GM15510 (cell line): ENCODE results near the gene CDH24.

Source experiments
- POLR2A ChIP-seq: IDR thresholded peaks from 3 replicates; pipeline ENCODE4 v1.6.1; 2011; ENCODE audit warnings: borderline replicate concordance; ENCODE audit not compliant: insufficient read length; ENCODE audit errors: extremely low read depth

Gene CDH24

DNA sequence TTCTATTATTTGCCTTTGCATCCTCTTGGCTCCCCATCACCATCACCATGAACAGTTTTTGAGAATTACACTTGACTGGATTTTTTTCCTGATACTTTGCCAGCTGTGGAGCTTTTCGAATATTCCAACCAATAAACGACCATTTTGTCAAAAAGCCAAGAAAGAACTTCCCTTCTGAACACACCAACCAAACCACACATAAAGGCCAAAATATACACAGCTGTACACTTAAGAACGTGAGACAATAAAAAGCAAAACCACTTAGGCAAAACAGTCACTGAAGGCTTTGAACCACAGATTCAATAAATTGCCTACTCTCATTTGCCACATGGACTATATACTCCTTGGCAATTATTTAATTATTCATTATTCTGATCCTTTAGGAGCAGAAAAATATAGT is 48.5 kb downstream of the CDH24 start:
- no peak for TF ChIP-seq POLR2A

DNA sequence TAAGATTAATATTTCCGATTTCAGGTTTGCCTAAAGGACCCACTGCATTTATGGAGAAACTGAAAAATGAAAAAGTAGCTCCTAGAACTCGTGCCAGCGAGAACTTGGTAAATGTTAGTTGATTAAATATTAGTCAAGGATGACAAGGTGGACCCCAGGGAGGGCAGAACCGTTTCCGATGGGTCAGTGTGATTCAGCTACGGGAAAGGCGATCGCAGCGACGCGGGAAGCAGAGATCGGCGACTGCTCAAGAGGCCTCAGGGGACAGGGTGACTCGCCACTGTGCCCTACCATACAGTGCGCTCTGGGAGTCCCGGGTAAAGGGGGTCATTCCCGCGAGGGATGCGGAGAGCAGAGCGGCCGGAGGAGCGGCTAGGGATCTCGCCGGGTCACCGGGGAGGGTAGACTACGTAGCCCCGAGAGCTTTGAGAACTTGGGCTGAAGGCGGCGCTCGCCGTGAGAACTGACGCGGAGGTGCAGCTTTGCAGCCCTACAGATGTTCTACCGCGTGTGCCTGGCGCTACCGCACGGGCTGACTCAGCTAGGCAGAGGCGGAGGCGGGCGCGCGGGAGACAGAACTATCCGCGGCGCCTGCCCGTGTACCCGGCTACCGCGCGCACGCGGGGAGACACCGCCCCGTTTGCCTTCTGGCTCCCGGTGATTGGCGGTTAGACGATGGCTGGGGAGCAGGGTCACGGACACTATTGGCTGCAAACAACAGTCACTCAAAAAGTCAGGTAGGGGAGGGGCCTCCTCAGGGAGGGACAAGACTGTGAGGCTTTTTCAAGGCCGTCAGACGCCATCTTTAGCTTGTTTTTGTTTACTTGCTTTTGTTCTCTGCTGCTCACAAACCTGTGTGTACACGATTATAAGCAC is 50.5 kb downstream of the CDH24 start:
- peak; percentile 96 for TF ChIP-seq POLR2A

- no peak for TF ChIP-seq POLR2A
Measured at GRCh38 chr14:23006188-23006534, 51.2 kb downstream of the CDH24 start.

DNA sequence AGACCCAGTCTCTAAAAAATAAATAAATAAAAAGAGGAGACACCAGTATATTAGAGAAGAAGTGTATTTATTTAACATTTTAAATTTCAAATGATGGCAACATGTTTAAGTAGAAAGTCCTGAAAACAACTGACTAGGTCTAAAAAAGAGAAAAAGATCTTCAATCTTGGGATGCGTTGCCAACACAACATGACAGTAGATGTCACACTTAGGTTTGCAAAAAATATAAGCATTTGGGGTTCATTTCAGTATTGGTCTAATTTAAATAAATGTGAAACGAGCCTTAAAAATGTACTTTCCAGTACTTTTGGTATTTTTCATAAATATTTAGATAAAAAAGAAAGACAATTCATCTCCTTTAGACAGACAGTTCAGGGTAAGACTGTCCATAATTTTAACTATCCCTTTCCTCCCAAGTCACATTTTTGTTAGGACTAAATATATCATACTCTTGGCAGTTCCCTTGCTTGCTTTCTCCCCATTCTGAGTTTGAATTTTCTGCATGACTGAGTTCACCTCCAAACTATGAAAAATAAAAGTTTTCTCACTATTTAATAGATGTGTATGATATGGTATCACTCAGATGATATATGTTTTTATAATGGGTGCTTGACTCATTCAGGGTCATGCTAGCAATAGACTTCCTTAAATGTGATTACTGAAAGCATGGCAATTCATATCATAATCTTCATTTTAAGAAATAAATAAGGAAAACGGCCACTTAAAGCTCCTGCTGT is 51.7 kb downstream of the CDH24 start:
- TF ChIP-seq POLR2A, result no peak

DNA sequence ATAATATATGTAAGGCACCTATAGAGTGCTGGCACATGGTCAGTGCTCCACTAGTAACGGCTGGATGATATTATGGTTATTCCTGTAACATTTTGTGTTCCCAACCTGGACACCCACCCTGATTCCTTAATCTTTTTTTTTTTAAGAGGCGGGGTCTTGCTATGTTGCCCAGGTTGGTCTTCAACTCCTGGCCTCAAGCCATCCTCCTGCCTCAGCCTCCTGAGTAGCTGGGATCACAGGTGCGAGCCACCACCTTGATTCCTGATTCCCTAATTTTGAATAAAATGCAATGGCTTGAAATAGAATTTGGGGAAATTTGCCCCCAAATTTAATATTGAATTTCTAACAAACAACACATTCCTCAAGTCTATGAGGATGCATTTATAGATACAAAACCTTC is 54.7 kb downstream of the CDH24 start:
- TF ChIP-seq POLR2A, result no peak

DNA sequence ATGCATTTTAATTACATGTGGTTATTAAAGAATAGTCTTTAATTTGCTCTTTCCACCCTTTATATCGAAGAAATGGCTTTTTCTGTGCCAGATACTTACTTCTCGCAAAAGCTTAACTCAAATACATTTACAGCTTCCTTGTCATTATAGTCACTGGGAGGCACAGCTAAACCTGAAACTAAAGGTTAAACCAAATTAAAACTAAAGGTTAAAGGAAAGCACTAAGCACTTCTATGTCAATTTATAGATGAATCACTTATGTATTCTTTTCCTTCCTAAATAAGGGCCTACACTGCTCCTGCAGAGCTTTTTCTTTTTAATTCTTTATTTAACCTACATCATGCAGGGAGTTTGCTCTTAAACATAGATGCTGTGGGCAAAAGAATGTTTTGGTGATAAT is 56.5 kb downstream of the CDH24 start:
- TF ChIP-seq POLR2A, result no peak

- TF ChIP-seq POLR2A, result no peak
Measured at GRCh38 chr14:22998329-22999012, 58.8 kb downstream of the CDH24 start.

DNA sequence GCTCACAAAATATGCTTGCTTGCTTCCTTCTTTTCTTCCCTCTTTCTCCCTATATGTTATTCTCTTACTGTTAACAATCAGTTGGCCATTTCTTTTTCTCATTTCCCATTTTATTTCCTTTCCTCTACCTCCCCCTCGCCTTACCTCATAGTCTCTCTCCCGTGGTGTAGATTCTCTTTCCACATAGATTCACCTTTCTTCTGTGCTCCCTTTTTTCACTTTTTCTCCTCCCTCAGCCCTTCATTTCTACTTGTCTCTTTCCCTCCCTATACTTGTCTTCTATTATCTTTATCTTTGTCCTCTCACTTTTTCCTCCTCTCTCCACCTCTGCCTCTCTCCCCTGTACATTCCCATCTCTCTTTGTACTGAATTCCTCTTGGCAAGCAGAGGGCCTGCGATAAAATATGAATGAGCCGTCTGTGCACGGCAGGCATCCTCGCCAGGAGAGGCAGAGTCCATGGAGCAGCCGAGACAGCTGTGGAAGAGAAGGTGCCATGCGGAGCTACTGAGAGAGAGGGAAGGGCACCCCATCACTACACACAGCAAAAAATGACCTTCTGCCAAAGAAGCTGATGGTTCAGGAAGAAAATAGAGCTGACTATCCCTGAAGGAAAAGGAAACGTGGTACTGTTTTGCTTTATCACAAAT is 59.5 kb downstream of the CDH24 start:
- no peak for TF ChIP-seq POLR2A
